ENCODE measurements around the gene CKB.

GRCh38 chr14:103563844-103564505 is 41.3 kb upstream of the CKB start:
- TF ChIP-seq CTCF (IDR thresholded peaks at IDR 0.05 in 8 of 11, conservative IDR thresholded peaks at IDR 0.05 in 3 of 11) (no peak), POLR2AphosphoS5 (IDR thresholded peaks at IDR 0.05) (no peak), POLR2A (IDR thresholded peaks at IDR 0.05) (no peak)
